ENCODE results near the gene IPCEF1.

DNA sequence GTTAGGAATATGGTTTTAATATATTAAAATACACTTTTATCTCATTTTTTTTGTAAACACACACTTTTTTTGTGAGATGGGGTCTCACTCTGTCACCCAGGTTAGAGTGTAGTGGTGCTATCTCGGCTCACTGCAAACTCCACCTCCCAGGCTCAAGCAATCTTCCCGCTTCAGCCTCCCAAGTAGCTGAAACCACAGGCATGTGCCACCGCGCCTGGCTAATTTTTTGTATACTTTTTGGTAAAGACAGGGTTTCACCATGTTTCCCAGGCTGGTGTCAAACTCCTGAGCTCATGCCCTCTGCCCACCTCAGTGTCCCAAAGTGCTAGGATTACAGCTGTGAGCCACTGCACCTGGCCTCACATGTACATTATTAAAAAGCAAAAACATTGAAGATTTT lies 10.8 kb downstream of the IPCEF1 start:
- TF ChIP-seq CTCF (conservative IDR thresholded peaks at IDR 0.05) (no peak), EZH2 (IDR thresholded peaks at IDR 0.05; ENCODE audit: low read depth) (no peak)
